ENCODE results near the gene CAND1.

The CAND1 gene

GRCh38 chr12:67358781-67359338 is 89.7 kb downstream of the CAND1 start:
- Histone ChIP-seq H3K9ac (ENCODE audit: low read depth, low read length) (no peak overlapping the region), H3K27ac (ENCODE audit: low read depth, low read length) (no peak overlapping the region), H3K27me3 (ENCODE audit: control insufficient read depth, insufficient read depth, low read length) (no peaks in the 10 kb centered on the region), H3K9me3 (ENCODE audit: control insufficient read depth, insufficient read depth, low read length) (no peaks in the 10 kb centered on the region), H3K4me3 (ENCODE audit: low read depth, low read length) (no peak overlapping the region), H3K4me1 (ENCODE audit: control insufficient read depth, insufficient read depth, low read length) (peaks cover 13% of the 10 kb centered on the region), H3K36me3 (ENCODE audit: control insufficient read depth, insufficient read depth, low read length) (no peaks in the 10 kb centered on the region)

GRCh38 chr12:67362526-67362925 is 93.4 kb downstream of the CAND1 start:
- Histone ChIP-seq H3K9me3 (ENCODE audit: control insufficient read depth, insufficient read depth, low read length) (no peaks in the 10 kb centered on the region), H3K27me3 (ENCODE audit: control insufficient read depth, insufficient read depth, low read length) (no peaks in the 10 kb centered on the region), H3K4me3 (ENCODE audit: low read depth, low read length) (no peak overlapping the region), H3K9ac (ENCODE audit: low read depth, low read length) (no peak overlapping the region), H3K4me1 (ENCODE audit: control insufficient read depth, insufficient read depth, low read length) (peaks cover 7% of the 10 kb centered on the region), H3K27ac (ENCODE audit: low read depth, low read length) (no peak overlapping the region), H3K36me3 (ENCODE audit: control insufficient read depth, insufficient read depth, low read length) (no peaks in the 10 kb centered on the region)

- Histone ChIP-seq H3K4me3 (ENCODE audit: low read depth, low read length) (no peak overlapping the region), H3K27ac (ENCODE audit: low read depth, low read length) (peak overlapping the region; percentile 1), H3K27me3 (ENCODE audit: control insufficient read depth, insufficient read depth, low read length) (no peaks in the 10 kb centered on the region), H3K4me1 (ENCODE audit: control insufficient read depth, insufficient read depth, low read length) (peaks cover 7% of the 10 kb centered on the region), H3K9me3 (ENCODE audit: control insufficient read depth, insufficient read depth, low read length) (no peaks in the 10 kb centered on the region), H3K36me3 (ENCODE audit: control insufficient read depth, insufficient read depth, low read length) (no peaks in the 10 kb centered on the region), H3K9ac (ENCODE audit: low read depth, low read length) (no peak overlapping the region)
Observed at GRCh38 chr12:67364228-67364627, 95.1 kb downstream of the CAND1 start.

GRCh38 chr12:67365131-67365530 is 96.0 kb downstream of the CAND1 start:
- no peaks in the 10 kb centered on the region for H3K9me3 ChIP-seq (ENCODE audit: control insufficient read depth, insufficient read depth, low read length)
- H3K4me1 ChIP-seq (ENCODE audit: control insufficient read depth, insufficient read depth, low read length) = peaks cover 7% of the 10 kb centered on the region
- H3K27me3 ChIP-seq (ENCODE audit: control insufficient read depth, insufficient read depth, low read length) = no peaks in the 10 kb centered on the region
- H3K4me3 ChIP-seq (ENCODE audit: low read depth, low read length) = no peak overlapping the region
- no peaks in the 10 kb centered on the region for H3K36me3 ChIP-seq (ENCODE audit: control insufficient read depth, insufficient read depth, low read length)
- no peak overlapping the region for H3K27ac ChIP-seq (ENCODE audit: low read depth, low read length)
- H3K9ac ChIP-seq (ENCODE audit: low read depth, low read length) = no peak overlapping the region

GRCh38 chr12:67367843-67368242 is 98.7 kb downstream of the CAND1 start:
- H3K9ac ChIP-seq (ENCODE audit: low read depth, low read length) = no peak overlapping the region
- no peaks in the 10 kb centered on the region for H3K27me3 ChIP-seq (ENCODE audit: control insufficient read depth, insufficient read depth, low read length)
- no peaks in the 10 kb centered on the region for H3K36me3 ChIP-seq (ENCODE audit: control insufficient read depth, insufficient read depth, low read length)
- no peak overlapping the region for H3K4me3 ChIP-seq (ENCODE audit: low read depth, low read length)
- H3K9me3 ChIP-seq (ENCODE audit: control insufficient read depth, insufficient read depth, low read length) = no peaks in the 10 kb centered on the region
- peaks cover 7% of the 10 kb centered on the region for H3K4me1 ChIP-seq (ENCODE audit: control insufficient read depth, insufficient read depth, low read length)
- no peak overlapping the region for H3K27ac ChIP-seq (ENCODE audit: low read depth, low read length)

Data from HUES48 (cell line).